Memory B cell (primary cell): Measurements from ENCODE around the gene NEURL2.

ENCODE experiments used
- ATAC-seq: fragments of 150-1000 bp; cut with Tn5 transposase; 2 replicates; pipeline ENCODE4 v1.10.0; 2021; ENCODE audit warnings: low read depth, mild to moderate bottlenecking, moderate library complexity
- DNase-seq, 2 donors: peaks; one replicate each; pipeline ENCODE4 v3.0.0; 2022; ENCODE audit warnings: low spot score in 2 of 2
- H3K27ac Mint-ChIP-seq: one replicate; pipeline ENCODE4 v1.8.0; 2022; ENCODE audit warnings: mild to moderate bottlenecking, moderate library complexity, mixed read lengths
- H3K27me3 Mint-ChIP-seq: one replicate; pipeline ENCODE4 v1.8.0; 2022; ENCODE audit warnings: mixed read lengths
- H3K36me3 Mint-ChIP-seq: one replicate; pipeline ENCODE4 v1.8.0; 2022; ENCODE audit warnings: mild to moderate bottlenecking, mixed read lengths
- H3K4me1 Mint-ChIP-seq: one replicate; pipeline ENCODE4 v1.8.0; 2022; ENCODE audit warnings: mixed read lengths
- H3K4me3 Mint-ChIP-seq: one replicate; pipeline ENCODE4 v1.8.0; 2022; ENCODE audit warnings: mild to moderate bottlenecking, moderate library complexity, mixed read lengths
- H3K9me3 Mint-ChIP-seq: one replicate; pipeline ENCODE4 v1.8.0; 2022; ENCODE audit warnings: mixed read lengths

NEURL2 gene

GRCh38 chr20:45926731-45927070 is 35.7 kb upstream of the NEURL2 start:
- H3K36me3 Mint-ChIP-seq = no peaks in the 10 kb centered on the region
- no peaks in the 10 kb centered on the region for H3K9me3 Mint-ChIP-seq
- no peak overlapping the region for H3K4me3 Mint-ChIP-seq
- no peak for DNase-seq
- peaks cover 1% of the 10 kb centered on the region for H3K27me3 Mint-ChIP-seq
- no peaks in the 10 kb centered on the region for H3K4me1 Mint-ChIP-seq
- H3K27ac Mint-ChIP-seq = no peak overlapping the region
- no peak for ATAC-seq

GRCh38 chr20:45925821-45926506 is 35.0 kb upstream of the NEURL2 start:
- no peak for DNase-seq
- Mint-ChIP-seq H3K27me3 (peaks cover 4% of the 10 kb centered on the region), H3K4me1 (no peaks in the 10 kb centered on the region), H3K36me3 (no peaks in the 10 kb centered on the region), H3K9me3 (no peaks in the 10 kb centered on the region), H3K27ac (peak overlapping the region; percentile 31), H3K4me3 (no peak overlapping the region)
- no peak for ATAC-seq

DNA sequence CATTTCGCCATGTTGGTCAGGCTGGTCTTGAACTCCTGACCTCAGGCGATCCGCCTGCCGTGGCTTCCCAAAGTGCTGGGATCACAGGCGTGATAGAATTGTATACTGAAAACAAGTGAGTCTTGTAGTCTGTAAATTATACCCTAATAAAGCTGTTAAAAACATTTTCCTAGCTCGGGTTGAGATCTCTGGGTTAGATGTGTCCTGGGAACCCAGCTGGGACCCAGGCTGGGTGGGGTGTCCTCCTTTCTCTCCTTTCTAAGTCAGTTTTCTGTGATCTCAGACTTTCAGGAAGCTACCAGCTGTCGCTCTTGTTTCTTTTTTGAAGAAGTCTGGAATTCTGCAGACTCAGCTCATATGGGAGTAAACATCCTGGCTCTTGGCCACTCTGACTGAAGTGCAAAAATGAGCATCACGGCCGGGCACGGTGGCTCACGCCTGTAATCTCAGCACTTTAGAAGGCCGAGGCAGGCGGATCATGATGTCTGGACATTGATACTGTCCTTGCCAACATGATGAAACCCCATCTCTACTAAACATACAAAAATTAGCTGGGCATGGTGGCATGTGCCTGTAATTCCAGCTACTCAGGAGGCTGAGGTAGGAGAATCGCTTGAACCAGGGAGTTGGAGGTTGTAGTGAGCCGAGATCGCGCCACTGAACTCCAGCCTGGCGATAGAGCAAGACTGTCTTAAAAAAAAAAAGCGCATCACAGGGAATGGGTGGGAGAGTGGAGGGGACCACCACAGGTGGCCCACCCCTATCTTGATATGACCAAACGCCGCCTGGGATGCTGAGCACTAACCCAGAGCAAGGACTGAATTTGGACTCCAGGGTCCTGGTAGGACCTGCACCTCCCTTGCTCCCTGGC is 33.6 kb upstream of the NEURL2 start:
- no peaks in the 10 kb centered on the region for H3K9me3 Mint-ChIP-seq
- ATAC-seq = no peak
- no peak overlapping the region for H3K27ac Mint-ChIP-seq
- no peak overlapping the region for H3K4me3 Mint-ChIP-seq
- no peak for DNase-seq
- H3K36me3 Mint-ChIP-seq = no peaks in the 10 kb centered on the region
- H3K4me1 Mint-ChIP-seq = no peaks in the 10 kb centered on the region
- peaks cover 10% of the 10 kb centered on the region for H3K27me3 Mint-ChIP-seq

DNA sequence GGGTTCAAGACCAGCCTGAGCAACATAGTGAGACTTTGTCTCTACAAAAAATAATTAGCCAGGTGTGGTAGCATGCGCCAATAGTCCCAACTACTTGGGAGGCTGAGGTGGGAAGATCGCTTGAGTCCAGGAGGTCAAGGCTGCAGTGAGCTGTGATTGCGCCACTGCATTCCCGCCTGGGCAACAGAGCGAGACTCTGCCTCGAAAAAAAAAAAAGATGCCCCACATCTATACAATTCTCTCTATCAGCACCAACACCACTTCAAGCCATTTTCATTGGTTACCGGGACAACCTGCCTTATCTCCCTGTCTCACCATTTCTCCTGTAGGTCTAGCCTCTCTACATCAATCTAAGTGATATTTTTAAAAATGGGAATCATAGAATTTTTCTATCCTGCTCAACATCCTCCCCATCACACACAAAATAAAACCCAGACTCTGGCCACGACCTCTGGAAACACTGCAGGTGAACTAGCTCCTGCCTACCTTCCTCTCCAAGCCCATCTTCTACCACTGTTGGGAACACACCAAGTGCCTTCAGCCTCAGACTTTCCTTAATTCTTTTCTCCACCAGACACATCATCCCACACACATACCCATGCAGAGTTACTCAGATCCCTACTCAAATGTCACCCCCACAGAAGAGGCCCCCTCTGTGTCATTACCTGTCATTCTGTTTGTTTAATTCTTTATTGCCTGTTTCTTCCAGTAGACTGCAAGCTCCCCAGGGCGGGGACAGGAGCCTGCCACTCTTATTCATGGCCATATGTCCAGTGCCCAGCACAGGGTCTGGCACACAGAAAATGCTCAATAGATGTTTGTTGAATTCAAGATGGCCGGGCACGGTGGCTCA is 30.6 kb upstream of the NEURL2 start:
- Mint-ChIP-seq H3K9me3 (no peaks in the 10 kb centered on the region), H3K4me1 (no peaks in the 10 kb centered on the region), H3K27me3 (peaks cover 10% of the 10 kb centered on the region), H3K36me3 (no peaks in the 10 kb centered on the region), H3K4me3 (no peak overlapping the region), H3K27ac (no peak overlapping the region)
- DNase-seq (no peak), ATAC-seq (no peak)

DNA sequence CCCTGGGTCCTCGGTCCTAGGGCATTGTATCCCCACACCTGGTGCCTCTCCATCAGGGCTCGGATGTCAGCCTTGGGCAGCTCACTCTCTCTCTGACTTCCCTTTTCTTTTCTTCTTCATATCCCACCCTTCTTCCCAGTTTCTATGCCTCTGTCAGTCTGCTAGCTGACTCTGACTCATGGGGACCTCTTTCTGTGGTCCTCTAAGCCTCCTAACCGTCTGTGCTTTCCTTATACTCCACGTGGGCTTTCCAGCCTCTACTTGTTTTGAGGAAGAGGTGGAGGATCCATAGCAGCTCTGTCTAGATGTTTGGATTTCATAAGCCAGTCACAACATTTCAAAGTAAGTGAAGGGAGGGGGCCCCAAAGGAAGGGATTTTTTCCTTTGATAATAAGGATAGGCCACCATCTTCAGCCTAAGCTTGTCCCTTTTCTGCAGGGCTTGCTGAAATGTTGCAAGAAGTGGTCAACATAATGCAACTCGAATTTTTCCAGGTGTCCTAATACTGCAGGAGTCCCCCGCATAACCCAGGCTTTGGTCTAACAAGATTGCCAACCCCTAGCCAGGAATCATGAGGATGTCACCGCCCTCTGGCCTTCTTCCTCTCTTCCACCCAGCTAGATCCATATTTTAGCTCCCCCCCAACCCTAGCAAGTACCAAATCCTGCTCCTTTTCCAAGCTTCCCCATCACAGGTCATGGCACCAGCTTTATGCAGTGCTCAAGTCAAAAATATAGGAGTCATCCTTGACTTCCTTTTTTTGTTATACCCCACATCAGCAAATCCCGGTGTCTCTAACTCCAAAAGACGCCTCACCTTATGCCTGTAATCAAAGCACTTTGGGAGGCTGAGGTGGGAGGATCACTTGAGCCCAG is 29.7 kb upstream of the NEURL2 start:
- DNase-seq (no peak), ATAC-seq (no peak)
- Mint-ChIP-seq H3K27ac (no peak overlapping the region), H3K9me3 (no peaks in the 10 kb centered on the region), H3K4me1 (no peaks in the 10 kb centered on the region), H3K4me3 (no peak overlapping the region), H3K27me3 (peaks cover 10% of the 10 kb centered on the region), H3K36me3 (no peaks in the 10 kb centered on the region)

DNA sequence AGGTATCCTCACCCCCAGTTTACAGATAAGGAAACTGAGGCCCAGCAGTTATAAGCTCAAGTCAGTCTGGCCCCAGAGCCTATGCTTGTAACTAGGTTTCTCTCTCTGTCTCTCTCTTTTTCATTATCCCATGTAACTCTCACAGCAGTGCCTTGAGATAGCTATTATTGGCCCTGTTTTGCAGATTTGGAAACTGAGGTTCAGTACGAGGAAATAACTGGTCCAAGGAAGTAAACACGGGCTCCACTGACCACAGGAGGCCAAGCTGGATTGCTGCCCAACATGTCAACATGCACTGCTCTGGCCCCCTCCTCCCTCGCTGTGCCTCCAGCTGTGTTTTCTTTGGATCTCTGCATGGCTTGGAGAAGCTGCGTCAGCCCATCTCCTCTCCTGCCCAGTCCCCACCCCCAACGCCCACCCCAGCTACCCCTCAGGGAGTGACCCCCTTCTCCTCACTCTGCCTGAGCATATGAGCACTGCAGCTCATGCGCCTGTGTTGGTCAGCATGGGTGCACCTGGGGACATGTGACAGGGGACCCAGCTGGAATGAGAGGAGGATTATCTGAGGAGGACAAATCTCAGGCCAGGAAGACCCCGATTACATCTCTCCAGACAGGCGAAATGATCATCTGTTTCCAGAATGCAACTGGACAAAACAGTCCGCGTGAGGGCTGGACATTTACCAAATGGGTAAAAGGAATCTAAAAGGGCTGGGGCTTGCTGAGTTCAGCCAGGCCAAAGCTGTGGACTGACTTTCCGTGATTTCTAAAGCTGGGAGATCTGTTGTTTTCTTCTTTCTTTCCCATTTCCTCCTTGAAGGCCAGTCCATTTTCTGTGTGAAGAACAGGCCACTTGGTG is 28.8 kb upstream of the NEURL2 start:
- Mint-ChIP-seq H3K4me1 (no peaks in the 10 kb centered on the region), H3K4me3 (no peak overlapping the region), H3K27ac (no peak overlapping the region), H3K9me3 (no peaks in the 10 kb centered on the region), H3K27me3 (peaks cover 10% of the 10 kb centered on the region), H3K36me3 (no peaks in the 10 kb centered on the region)
- DNase-seq (no peak), ATAC-seq (no peak)

GRCh38 chr20:45918779-45919537 is 27.9 kb upstream of the NEURL2 start:
- Mint-ChIP-seq H3K4me3 (no peak overlapping the region), H3K4me1 (no peaks in the 10 kb centered on the region), H3K9me3 (no peaks in the 10 kb centered on the region), H3K36me3 (no peaks in the 10 kb centered on the region), H3K27me3 (peaks cover 10% of the 10 kb centered on the region), H3K27ac (no peak overlapping the region)
- no peak for DNase-seq
- ATAC-seq = no peak

DNA sequence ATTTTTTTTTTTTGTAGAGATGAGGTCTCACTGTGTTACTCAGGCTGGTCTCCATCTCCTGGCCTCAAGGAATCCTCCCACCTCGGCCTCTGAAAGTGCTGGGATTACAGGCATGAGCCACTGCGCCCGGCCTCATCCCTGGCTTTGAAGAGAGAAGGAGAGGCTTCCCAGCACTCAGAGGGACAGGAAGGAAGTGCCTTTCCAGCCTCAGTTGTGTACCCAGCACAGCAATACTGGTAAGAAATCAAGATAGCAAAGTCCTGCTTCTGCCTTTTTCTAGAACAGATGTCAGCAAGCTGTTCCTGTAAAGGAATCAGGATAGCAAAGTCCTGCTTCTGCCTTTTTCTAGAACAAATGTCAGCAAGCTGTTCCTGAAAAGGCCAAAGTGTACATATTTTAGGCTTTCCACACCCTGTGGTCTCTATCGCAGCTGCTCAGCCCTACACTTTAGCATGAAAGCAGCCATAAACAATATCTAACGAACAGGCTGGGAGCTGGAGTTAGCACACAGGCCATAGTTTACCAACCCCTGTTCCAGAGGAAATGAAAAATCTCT is 27.3 kb upstream of the NEURL2 start:
- DNase-seq (no peak), ATAC-seq (no peak)
- Mint-ChIP-seq H3K27me3 (peaks cover 10% of the 10 kb centered on the region), H3K9me3 (no peaks in the 10 kb centered on the region), H3K4me3 (no peak overlapping the region), H3K4me1 (no peaks in the 10 kb centered on the region), H3K36me3 (no peaks in the 10 kb centered on the region), H3K27ac (no peak overlapping the region)

- DNase-seq = no peak
- H3K27ac Mint-ChIP-seq = no peak overlapping the region
- H3K27me3 Mint-ChIP-seq = peaks cover 12% of the 10 kb centered on the region
Measured at GRCh38 chr20:45917790-45918141, 26.8 kb upstream of the NEURL2 start.

DNA sequence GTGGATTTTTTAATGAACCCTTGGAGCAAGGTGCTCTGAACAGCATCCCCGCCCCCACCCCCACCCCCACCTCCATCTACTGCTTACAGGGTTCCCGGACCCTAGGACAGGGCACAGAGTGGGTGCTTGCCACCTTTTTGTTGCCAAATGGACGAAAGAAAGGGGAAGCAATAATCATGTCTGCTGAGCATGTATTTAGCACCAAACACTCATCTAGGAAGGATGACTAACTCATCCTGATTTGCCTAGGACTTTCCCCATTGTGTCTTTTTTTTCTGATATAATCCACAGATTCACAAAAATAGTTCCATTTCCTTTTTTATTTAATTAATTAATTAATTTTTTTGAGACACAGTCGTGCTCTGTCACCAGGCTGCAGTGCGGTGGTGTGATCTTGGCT is 22.1 kb upstream of the NEURL2 start:
- Mint-ChIP-seq H3K9me3 (no peaks in the 10 kb centered on the region), H3K4me3 (peak overlapping the region; percentile 68), H3K36me3 (no peaks in the 10 kb centered on the region), H3K27ac (no peak overlapping the region), H3K27me3 (peaks cover 5% of the 10 kb centered on the region), H3K4me1 (peaks cover 14% of the 10 kb centered on the region)
- ATAC-seq (no peak), DNase-seq (no peak)

More at GRCh38 chr20:45917790-45918141, 26.8 kb upstream of the NEURL2 start:
- no peak for ATAC-seq
- H3K4me1 Mint-ChIP-seq = peaks cover 2% of the 10 kb centered on the region
- no peaks in the 10 kb centered on the region for H3K36me3 Mint-ChIP-seq
- H3K4me3 Mint-ChIP-seq = no peak overlapping the region
- no peaks in the 10 kb centered on the region for H3K9me3 Mint-ChIP-seq

DNA sequence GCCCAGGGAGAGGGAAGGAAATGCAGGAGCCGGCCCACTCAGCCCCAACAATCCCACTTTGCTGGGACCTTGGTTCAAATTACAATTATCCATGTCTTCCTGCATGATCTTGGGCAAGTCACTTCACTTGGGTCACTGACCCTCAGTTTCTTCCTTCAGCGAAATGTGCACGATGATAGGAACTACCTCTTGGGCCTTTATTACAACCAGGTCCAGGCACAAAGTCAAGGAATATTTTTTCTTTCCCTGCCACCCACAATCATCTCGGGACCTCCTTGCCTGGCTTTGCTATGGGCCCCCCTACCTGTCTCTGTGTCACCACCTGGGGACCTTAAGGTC is 21.3 kb upstream of the NEURL2 start:
- DNase-seq (no peak), ATAC-seq (no peak)
- Mint-ChIP-seq H3K27ac (no peak overlapping the region), H3K27me3 (peaks cover 5% of the 10 kb centered on the region), H3K4me3 (peak overlapping the region; percentile 53), H3K4me1 (peaks cover 14% of the 10 kb centered on the region), H3K36me3 (no peaks in the 10 kb centered on the region), H3K9me3 (no peaks in the 10 kb centered on the region)
